Epithelial cell of proximal tubule (primary cell): ENCODE results near the gene FOSL2. TPM values are rescaled to one million over a fixed set of nuclear protein-coding genes. Genes with fewer than 3 reads are reported as not detected.

Experiments used
- DNase-seq: peaks from one replicate; pipeline ENCODE4 v3.0.0-alpha.2; 2011; ENCODE audit warnings: low read depth
- H3K4me3 ChIP-seq: 2 replicates; pipeline ENCODE4 v1.5.1; 2011; ENCODE audit warnings: low read depth, mild to moderate bottlenecking, low read length
- CTCF ChIP-seq: conservative IDR thresholded peaks from 2 replicates; pipeline ENCODE4 v1.5.1; 2012; ENCODE audit warnings: low read depth, mild to moderate bottlenecking, low read length
- total RNA-seq: library from RNA; depleted of rRNA; stranded (reverse); fragments of >200 nt; gene quantifications from 2 replicates; pipeline ENCODE4 v1.2.3, GENCODE V29; 2015

FOSL2 gene
- total RNA-seq, 1 donor from 2014 or later, result 91.8 TPM

- TF ChIP-seq CTCF, result no peak
- DNase-seq, result no peak
- no peak overlapping the region for H3K4me3 ChIP-seq
Measured at GRCh38 chr2:28422908-28423741, 30.5 kb downstream of the FOSL2 start.

- no peak overlapping the region for H3K4me3 ChIP-seq
- no peak for TF ChIP-seq CTCF
- DNase-seq, result no peak
Measured at GRCh38 chr2:28423856-28424605, 31.4 kb downstream of the FOSL2 start.

GRCh38 chr2:28424799-28425463 lies 32.3 kb downstream of the FOSL2 start:
- no peak overlapping the region for H3K4me3 ChIP-seq
- TF ChIP-seq CTCF, result no peak
- DNase-seq, result no peak

GRCh38 chr2:28425464-28425835 lies 32.8 kb downstream of the FOSL2 start:
- H3K4me3 ChIP-seq, result no peak overlapping the region
- TF ChIP-seq CTCF, result no peak
- DNase-seq, result no peak

- TF ChIP-seq CTCF, result no peak
- no peak for DNase-seq
- no peak overlapping the region for H3K4me3 ChIP-seq
Measured at GRCh38 chr2:28427741-28428415, 35.2 kb downstream of the FOSL2 start.

GRCh38 chr2:28428486-28428885 lies 35.8 kb downstream of the FOSL2 start:
- no peak overlapping the region for H3K4me3 ChIP-seq
- TF ChIP-seq CTCF, result no peak

More at GRCh38 chr2:28428486-28428885, 35.8 kb downstream of the FOSL2 start:
- DNase-seq, result no peak
